Subcutaneous abdominal adipose tissue (tissue), 5 donors: ENCODE measurements around the gene SSTR5.

Source experiments
- H3K27ac ChIP-seq: one replicate; pipeline ENCODE4 v1.7.0; 2013; ENCODE audit warnings: low read depth, mild to moderate bottlenecking, inconsistent platforms, low read length, moderate library complexity
- H3K27me3 ChIP-seq, 5 donors: one replicate each; pipeline ENCODE4 v1.7.0; 2013; ENCODE audit warnings: low read length in 5 of 5, inconsistent platforms in 1 of 5; ENCODE audit not compliant: control insufficient read depth in 5 of 5, insufficient read depth in 4 of 5
- H3K36me3 ChIP-seq, 5 donors: one replicate each; pipeline ENCODE4 v1.7.0; 2013; ENCODE audit warnings: low read length in 5 of 5; ENCODE audit not compliant: control insufficient read depth in 5 of 5, insufficient read depth in 5 of 5
- H3K4me1 ChIP-seq, 5 donors: one replicate each; pipeline ENCODE4 v1.7.0; 2013; ENCODE audit warnings: low read length in 5 of 5, mild to moderate bottlenecking in 3 of 5, moderate library complexity in 1 of 5; ENCODE audit not compliant: control insufficient read depth in 5 of 5, insufficient read depth in 5 of 5
- H3K4me3 ChIP-seq, 5 donors: one replicate each; pipeline ENCODE4 v1.7.0; 2013; ENCODE audit warnings: low read length in 5 of 5, low read depth in 1 of 5
- H3K9ac ChIP-seq, 5 donors: one replicate each; pipeline ENCODE4 v1.7.0; 2013; ENCODE audit warnings: low read length in 5 of 5, mild to moderate bottlenecking in 4 of 5, moderate library complexity in 3 of 5
- H3K9me3 ChIP-seq, 5 donors: one replicate each; pipeline ENCODE4 v1.7.0; 2013; ENCODE audit warnings: low read length in 5 of 5; ENCODE audit not compliant: control insufficient read depth in 5 of 5
- donor health status: healthy.
- donor health status: healthy.
- donor health status: healthy.
- donor health status: healthy.
- donor health status: healthy.

SSTR5 gene

GRCh38 chr16:1053700-1054368 lies 18.7 kb upstream of the SSTR5 start:
- H3K9ac ChIP-seq = no peak overlapping the region
- no peaks in the 10 kb centered on the region for H3K36me3 ChIP-seq
- no peak overlapping the region for H3K27ac ChIP-seq
- no peak overlapping the region for H3K4me3 ChIP-seq
- H3K9me3 ChIP-seq = peaks cover 0 to 12% (median 3%) of the 10 kb centered on the region in 5 donors
- H3K27me3 ChIP-seq = peaks cover 3 to 25% (median 15%) of the 10 kb centered on the region in 5 donors
- peaks cover 0 to under 1% (median 0%) of the 10 kb centered on the region in 5 donors for H3K4me1 ChIP-seq

- H3K4me3 ChIP-seq = no peak overlapping the region
- no peaks in the 10 kb centered on the region for H3K4me1 ChIP-seq
- H3K9me3 ChIP-seq = peaks cover 0 to 12% (median 7%) of the 10 kb centered on the region in 5 donors
- H3K36me3 ChIP-seq = no peaks in the 10 kb centered on the region
- no peak overlapping the region for H3K9ac ChIP-seq
- peaks cover 3 to 25% (median 15%) of the 10 kb centered on the region in 5 donors for H3K27me3 ChIP-seq
- H3K27ac ChIP-seq = no peak overlapping the region
These were observed 17.6 kb upstream of the SSTR5 start for GRCh38 chr16:1054660-1055556.

GRCh38 chr16:1055557-1055924 lies 17.0 kb upstream of the SSTR5 start:
- Histone ChIP-seq H3K4me3 (no peak overlapping the region), H3K4me1 (no peaks in the 10 kb centered on the region), H3K9me3 (peaks cover 0 to 12% (median 7%) of the 10 kb centered on the region in 5 donors), H3K36me3 (no peaks in the 10 kb centered on the region), H3K27ac (no peak overlapping the region), H3K9ac (no peak overlapping the region), H3K27me3 (peaks cover 3 to 25% (median 15%) of the 10 kb centered on the region in 5 donors)

GRCh38 chr16:1056196-1056595 lies 16.4 kb upstream of the SSTR5 start:
- Histone ChIP-seq H3K9me3 (peaks cover 0 to 12% (median 7%) of the 10 kb centered on the region in 5 donors), H3K9ac (no peak overlapping the region), H3K4me1 (no peaks in the 10 kb centered on the region), H3K27me3 (peaks cover 3 to 25% (median 15%) of the 10 kb centered on the region in 5 donors), H3K27ac (no peak overlapping the region), H3K4me3 (no peak overlapping the region), H3K36me3 (no peaks in the 10 kb centered on the region)

GRCh38 chr16:1057252-1057932 lies 15.2 kb upstream of the SSTR5 start:
- Histone ChIP-seq H3K4me3 (no peak overlapping the region), H3K9ac (no peak overlapping the region), H3K27ac (no peak overlapping the region), H3K36me3 (no peaks in the 10 kb centered on the region), H3K9me3 (peaks cover 0 to 12% (median 7%) of the 10 kb centered on the region in 5 donors), H3K4me1 (no peaks in the 10 kb centered on the region), H3K27me3 (peaks cover 3 to 28% (median 17%) of the 10 kb centered on the region in 5 donors)

GRCh38 chr16:1058216-1058615 lies 14.3 kb upstream of the SSTR5 start:
- Histone ChIP-seq H3K9me3 (peaks cover 0 to 12% (median 7%) of the 10 kb centered on the region in 5 donors), H3K9ac (no peak overlapping the region), H3K4me3 (no peak overlapping the region), H3K27ac (no peak overlapping the region), H3K36me3 (no peaks in the 10 kb centered on the region), H3K4me1 (no peaks in the 10 kb centered on the region), H3K27me3 (peaks cover 3 to 27% (median 19%) of the 10 kb centered on the region in 5 donors)

- Histone ChIP-seq H3K9me3 (peaks cover 0 to 12% (median 7%) of the 10 kb centered on the region in 5 donors), H3K4me1 (no peaks in the 10 kb centered on the region)
These were observed 13.2 kb upstream of the SSTR5 start for GRCh38 chr16:1059310-1059709.

GRCh38 chr16:1060416-1061340 lies 11.9 kb upstream of the SSTR5 start:
- H3K9me3 ChIP-seq = peaks cover 0 to 12% (median 7%) of the 10 kb centered on the region in 5 donors

More at GRCh38 chr16:1059310-1059709, 13.2 kb upstream of the SSTR5 start:
- no peak overlapping the region for H3K4me3 ChIP-seq
- H3K9ac ChIP-seq = no peak overlapping the region
- peaks cover 9 to 36% (median 25%) of the 10 kb centered on the region in 5 donors for H3K27me3 ChIP-seq
- H3K36me3 ChIP-seq = no peaks in the 10 kb centered on the region
- H3K27ac ChIP-seq = no peak overlapping the region

More at GRCh38 chr16:1060416-1061340, 11.9 kb upstream of the SSTR5 start:
- Histone ChIP-seq H3K36me3 (no peaks in the 10 kb centered on the region), H3K9ac (no peak overlapping the region), H3K4me1 (no peaks in the 10 kb centered on the region), H3K27me3 (peaks cover 9 to 36% (median 32%) of the 10 kb centered on the region in 5 donors), H3K27ac (no peak overlapping the region), H3K4me3 (no peak overlapping the region)
